Keratinocyte (primary cell): ENCODE data around the gene PTPRN2.

Experiments used
- EZH2 ChIP-seq: IDR thresholded peaks from one replicate; pipeline ENCODE4 v1.6.1; 2012; ENCODE audit warnings: inconsistent platforms, mild to moderate bottlenecking, low read length, moderate library complexity
- TF ChIP-seq, protein P1 (sequence below), 3 experiments: IDR thresholded peaks in 1 of 3; conservative IDR thresholded peaks in 1 of 3; optimal IDR thresholded peaks in 1 of 3; 2 replicates in 2 of 3; 3 replicates in 1 of 3; pipeline versions ENCODE3 to v1.5.1; 2011; ENCODE audit warnings: low read length in 3 of 3, mild to moderate bottlenecking in 3 of 3, moderate library complexity in 2 of 3, control low read depth in 1 of 3, inconsistent platforms in 1 of 3; ENCODE audit not compliant: insufficient read depth in 2 of 3; ENCODE audit errors: extremely low read depth in 1 of 3

DNA sequence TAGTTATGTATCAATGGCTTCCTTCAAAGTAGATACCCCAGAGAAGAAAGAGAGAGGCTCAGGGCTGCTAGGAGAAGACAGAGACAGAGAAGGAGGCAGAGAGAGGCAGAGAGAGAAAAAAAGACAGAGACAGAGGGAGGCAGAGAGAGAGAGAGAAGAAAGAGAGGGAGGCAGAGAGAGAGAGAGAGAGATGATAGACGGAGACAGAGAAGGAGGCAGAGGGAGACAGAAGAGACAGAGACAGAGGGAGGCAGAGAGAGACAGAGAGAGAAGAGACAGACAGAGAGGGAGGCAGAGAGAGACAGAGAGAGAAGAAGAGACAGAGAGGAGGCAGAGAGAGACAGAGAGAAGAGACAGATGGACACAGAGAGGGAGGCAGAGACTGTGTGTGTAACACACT, 1062.9 kb downstream of the PTPRN2 start:
- TF ChIP-seq, protein P1, sequence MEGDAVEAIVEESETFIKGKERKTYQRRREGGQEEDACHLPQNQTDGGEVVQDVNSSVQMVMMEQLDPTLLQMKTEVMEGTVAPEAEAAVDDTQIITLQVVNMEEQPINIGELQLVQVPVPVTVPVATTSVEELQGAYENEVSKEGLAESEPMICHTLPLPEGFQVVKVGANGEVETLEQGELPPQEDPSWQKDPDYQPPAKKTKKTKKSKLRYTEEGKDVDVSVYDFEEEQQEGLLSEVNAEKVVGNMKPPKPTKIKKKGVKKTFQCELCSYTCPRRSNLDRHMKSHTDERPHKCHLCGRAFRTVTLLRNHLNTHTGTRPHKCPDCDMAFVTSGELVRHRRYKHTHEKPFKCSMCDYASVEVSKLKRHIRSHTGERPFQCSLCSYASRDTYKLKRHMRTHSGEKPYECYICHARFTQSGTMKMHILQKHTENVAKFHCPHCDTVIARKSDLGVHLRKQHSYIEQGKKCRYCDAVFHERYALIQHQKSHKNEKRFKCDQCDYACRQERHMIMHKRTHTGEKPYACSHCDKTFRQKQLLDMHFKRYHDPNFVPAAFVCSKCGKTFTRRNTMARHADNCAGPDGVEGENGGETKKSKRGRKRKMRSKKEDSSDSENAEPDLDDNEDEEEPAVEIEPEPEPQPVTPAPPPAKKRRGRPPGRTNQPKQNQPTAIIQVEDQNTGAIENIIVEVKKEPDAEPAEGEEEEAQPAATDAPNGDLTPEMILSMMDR (optimal IDR thresholded peaks at IDR 0.05 in 1 of 3, IDR thresholded peaks at IDR 0.05 in 1 of 3, conservative IDR thresholded peaks at IDR 0.05 in 1 of 3; ENCODE audit: extremely low read depth in 1 of 3, insufficient read depth in 2 of 3, low read length in 3 of 3): no peak
- no peak for TF ChIP-seq EZH2
